ENCODE results near the gene TRIM74.
"Not testable (repeated sequence)": the region's sequence is repeated elsewhere in the genome, so short reads cannot be mapped to it uniquely, and the experiment has no call there.

The TRIM74 gene

DNA sequence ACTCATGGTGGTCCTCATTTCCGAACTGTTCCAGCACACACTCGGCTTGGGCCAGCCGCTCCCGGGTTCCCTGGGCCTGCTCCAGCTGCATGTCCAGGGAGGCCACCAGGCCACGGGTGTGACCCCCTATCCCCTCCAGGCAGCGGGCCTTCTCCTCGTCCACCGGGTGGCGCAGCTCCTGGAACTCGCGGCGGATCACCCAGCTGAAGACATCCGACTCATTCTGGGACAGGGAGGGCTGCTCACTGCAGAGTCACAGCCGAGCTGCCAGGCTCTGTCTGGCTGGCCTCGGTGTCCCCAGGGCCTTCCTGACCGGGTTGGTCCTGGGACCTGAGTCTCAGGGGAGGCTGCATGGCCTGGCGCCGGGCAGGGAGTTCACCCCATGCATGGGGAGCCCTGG is 9.2 kb downstream of the TRIM74 start:
- not testable (repeated sequence) for DNase-seq

DNA sequence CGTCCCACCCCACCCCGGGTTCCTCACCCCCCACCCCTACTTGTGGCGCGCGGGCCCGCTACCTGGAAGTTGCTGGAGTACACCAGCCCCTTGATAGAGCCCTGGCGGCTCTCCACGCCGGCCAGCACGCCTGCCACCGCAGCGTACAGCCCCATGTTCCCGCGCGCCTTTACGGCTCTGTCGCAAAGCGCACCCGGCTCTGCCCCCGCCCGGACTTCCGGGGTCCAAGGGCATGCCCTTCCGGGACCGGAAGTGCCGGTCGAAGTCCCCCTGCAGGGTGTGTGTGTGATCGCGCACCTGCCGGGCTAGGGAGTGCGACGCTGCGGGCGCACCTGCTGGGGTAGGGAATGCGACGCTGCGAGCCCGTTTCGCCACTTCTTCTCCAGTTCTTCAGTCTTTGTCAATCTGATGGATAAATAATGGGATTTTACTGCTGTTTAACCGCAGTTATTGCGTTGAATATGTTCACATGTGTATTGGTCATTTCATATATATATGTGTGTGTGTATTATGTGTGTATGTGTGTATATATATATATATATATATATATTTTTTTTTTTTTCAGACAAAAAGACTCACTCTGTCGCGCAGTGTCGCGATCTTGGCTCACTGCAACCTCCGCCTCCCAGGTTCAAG is 14.6 kb downstream of the TRIM74 start:
- DNase-seq = not testable (repeated sequence)

DNA sequence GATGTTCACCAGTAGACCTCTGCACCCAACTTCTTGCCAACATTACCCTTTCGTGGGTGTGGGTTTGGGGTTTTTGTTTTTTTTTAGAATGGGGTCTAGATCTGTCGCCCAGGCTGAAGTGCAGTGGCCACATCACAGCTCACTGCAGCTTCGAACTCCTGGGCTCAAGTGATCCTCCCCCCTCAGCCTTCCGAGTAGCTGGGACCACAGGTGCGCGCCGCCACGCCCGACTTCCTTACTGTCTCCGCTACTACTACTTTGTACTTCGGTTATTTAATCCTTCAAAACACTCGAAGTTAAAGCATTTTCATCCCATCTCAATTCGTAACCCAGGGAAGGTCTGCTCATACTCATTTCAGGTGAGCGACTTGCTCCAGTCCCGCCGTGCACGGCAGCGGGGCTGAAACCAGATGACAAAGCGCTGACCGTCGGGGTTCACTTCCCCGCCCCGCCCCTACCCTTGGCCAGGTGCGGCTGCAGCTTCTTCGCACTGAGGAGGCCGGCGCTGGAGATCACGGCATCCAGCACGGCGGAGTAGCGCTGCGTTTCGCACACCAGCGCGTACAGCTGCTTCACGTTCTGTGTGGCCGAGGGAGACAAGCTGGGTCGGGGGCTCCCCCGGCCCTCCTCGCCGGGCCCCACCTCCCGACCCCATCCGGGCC is 15.2 kb downstream of the TRIM74 start:
- DNase-seq = not testable (repeated sequence)

DNA sequence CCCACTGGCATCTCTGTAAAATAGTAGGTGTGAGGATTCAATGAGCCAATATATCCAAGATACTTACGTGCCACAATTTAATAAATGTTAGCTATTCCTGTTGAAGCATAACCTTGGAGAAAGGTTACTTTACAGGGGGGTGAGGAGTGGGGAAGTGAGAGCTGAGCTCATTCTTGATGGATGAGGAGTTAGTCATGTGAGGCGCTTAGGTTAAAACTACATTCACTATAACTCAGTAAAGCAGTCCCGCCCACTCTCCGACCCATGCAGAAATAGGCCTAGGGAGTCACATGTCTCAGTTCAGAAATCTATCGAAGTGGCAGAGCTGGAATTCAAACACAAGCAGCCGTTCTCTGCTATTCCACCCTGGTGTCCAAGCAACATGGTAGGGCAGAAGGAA is 18.8 kb downstream of the TRIM74 start:
- not testable (repeated sequence) for DNase-seq

DNA sequence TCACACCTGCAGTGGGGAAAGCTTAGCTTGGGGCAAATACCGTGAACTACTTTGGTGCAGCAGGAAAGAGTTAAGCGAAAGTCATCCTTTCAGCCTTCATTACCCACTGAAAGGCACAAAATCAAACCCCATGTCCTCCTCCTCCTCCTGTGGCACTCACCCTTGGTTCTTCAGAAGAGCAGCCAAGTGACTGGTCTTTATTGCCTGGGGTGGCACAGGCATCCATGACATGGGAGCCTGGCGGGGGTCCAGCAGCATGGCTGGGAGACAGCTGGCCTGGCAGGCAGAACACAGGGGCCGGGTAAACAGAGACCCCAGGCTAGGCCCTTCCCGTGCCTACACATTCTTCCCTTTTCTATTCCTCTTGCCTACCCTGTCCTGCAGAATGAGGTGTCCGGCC is 19.6 kb downstream of the TRIM74 start:
- peak in 1 of 51 donors; percentile 16 for DNase-seq

DNA sequence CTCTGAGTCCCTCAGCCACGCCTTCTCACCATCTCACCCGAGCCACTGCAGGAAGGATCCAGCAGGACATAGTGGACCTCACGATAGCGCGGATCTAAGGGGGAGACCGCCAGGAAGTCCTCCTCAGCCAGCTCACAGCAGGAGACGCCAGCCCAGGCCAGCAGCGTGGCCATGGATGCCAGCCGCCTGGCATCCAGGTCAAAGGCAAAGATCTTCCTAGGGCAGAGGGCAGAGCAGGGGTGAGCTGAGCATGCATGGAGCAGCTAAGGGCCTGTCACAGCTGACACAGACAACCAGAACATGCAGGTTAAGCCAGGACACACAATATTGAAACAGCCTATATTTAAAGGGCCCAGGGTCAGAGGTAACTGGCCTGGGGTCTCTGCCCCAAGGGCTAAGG is 20.0 kb downstream of the TRIM74 start:
- DNase-seq = not testable (repeated sequence)

DNA sequence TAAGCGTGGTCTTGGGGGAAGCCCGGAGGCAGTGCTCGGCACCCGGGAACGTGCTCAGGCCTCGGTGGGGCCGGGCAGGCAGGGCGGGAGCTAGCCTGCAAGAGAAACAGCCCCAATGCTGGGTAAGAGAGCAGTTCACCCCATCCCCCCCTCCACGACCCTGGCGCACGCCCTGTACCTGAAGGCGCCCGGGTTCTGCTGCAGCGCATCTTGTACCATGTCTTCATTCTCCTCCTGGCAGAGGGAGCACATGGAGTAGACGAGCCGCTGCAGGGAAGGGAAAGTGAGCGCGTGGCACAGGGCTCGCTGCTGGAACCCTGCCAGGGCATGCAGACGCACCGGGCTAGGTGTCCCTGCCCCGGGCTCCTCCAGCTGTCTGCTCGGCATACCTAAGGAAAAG is 20.6 kb downstream of the TRIM74 start:
- not testable (repeated sequence) for DNase-seq

DNA sequence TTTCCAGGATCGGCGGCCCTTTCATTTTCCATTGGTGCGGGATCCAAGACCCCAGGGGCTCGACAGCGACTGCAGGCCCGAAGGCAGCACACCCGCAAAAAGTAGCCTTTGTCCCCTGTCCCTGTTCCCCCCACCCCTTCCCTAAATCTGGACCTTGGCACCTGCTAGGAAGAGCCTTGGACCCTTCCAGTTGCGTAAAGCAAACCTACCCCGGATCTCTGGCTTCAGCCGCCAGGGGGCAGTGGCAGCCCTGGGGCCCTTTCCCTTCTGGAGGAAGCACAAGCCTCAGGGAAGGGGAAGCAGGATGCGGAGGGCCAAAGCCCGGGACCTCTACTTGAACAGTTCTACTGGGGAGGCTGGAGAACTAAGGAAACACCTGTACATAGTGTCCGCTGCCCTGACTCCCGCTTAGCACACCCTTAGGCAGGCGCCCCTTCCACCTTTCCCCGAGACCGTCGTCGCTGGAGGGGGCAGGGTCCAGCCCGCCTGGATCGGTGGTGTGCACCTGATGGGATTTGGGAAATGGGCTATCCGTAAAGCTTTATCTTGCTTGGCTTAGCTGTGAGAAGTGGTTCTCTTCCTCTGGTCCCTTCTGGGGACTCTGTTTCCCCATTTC is 23.0 kb downstream of the TRIM74 start:
- DNase-seq = not testable (repeated sequence)

DNA sequence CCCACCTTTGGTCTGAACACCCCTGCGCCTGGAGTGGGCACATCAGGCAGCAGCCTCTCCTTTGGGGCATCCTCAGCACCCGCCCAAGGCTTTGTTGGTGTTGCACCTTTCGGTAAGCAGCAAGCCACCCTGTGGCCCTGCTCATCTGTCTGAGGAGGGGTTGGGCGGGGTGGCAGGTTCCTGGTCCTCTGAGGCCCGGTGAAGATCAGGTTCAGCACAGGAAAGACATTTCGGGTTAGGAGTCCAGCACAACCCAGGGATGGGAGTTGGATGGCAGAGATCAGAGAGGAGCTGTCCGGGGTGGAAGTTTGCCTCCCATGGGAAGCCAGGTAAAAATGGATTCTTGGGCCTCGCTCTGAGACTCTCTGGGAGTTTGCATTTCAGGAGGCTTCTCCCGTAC is 23.7 kb downstream of the TRIM74 start:
- not testable (repeated sequence) for DNase-seq

DNA sequence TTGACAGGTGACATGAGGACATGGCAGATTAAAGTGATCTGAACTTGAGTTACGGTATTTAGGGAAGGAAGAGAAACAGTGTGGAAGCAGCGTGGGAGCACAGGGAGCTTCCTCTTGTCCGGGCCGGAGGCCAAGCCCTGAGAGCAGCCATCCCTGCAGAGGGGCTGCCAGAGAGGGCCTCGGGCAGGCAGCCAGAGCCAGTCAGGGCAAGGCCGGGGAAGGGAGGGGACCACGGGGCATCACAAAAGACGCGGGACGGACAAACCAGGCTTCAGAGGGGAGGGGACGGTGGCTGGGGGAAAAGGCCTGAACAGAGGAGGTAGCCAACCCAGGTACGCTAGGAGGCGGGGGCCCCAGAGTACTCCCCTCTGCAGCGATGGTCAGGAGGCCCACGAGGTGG is 24.3 kb downstream of the TRIM74 start:
- peak in 3 of 51 donors; percentile 2 to 17 (median 2) for DNase-seq

DNA sequence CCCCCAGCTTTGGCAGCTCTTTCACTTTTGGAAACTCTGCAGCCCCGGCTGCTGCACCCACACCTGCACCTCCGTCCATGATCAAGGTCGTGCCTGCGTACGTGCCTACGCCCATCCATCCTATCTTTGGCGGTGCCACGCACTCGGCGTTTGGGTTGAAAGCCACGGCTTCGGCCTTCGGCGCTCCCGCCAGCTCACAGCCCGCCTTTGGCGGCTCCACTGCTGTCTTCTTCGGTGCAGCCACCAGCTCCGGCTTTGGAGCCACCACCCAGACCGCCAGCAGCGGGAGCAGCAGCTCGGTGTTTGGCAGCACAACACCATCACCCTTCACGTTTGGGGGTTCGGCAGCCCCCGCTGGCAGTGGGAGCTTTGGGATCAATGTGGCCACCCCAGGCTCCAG is 26.3 kb downstream of the TRIM74 start:
- not testable (repeated sequence) for DNase-seq

DNA sequence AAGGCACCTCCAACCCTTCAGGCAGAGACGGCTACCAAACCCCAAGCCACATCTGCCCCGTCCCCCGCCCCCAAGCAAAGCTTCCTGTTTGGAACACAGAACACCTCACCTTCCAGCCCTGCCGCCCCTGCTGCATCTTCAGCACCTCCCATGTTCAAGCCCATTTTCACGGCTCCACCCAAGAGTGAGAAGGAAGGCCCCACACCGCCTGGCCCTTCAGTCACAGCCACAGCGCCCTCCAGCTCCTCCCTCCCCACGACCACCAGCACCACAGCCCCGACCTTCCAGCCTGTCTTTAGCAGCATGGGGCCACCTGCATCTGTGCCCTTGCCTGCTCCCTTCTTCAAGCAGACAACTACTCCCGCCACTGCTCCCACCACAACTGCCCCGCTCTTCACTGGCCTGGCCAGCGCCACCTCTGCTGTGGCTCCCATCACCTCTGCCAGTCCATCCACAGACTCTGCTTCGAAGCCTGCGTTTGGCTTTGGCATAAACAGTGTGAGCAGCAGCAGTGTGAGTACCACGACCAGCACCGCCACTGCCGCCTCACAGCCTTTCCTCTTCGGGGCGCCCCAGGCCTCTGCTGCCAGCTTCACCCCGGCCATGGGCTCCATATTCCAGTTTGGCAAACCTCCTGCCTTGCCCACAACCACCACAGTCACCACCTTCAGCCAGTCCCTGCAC is 27.1 kb downstream of the TRIM74 start:
- not testable (repeated sequence) for DNase-seq

DNA sequence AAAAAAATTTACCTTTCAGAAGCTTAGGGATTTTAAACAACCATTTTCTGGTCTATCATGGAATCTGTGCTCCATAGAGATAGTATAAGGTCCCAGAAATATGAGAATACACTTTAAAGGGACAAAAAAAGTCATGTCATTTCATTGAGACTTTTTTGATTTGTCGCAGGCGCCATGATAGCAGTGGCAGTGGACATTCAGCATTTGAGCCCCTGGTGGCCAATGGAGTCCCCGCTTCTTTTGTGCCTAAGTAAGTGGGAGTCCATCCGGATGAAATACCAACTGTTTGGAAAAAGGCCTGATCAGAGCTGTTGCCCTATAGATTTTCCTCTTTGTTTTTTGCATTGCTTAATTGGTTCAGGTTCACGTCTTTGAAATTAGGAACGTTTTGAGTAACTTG is 41.0 kb downstream of the TRIM74 start:
- DNase-seq = not testable (repeated sequence)

DNA sequence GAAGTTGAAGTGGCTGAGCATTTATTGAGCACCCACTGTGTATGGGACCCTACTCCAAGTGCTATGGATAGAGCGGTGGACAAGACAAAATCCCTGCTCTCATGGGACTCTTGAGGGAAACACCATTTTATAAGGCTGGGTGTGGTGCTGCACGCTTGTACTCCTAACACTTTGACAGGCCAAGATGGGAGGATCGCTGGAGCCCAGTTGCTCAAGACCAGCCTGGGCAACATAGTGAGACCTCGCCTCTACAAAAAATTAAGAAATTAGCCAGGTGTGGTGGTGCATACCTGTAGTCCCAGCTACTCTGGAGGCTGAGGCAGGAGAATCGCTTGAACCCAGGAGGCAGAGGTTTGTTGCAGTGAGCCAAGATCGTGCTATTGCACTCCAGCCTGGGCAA is 41.5 kb downstream of the TRIM74 start:
- not testable (repeated sequence) for DNase-seq

DNA sequence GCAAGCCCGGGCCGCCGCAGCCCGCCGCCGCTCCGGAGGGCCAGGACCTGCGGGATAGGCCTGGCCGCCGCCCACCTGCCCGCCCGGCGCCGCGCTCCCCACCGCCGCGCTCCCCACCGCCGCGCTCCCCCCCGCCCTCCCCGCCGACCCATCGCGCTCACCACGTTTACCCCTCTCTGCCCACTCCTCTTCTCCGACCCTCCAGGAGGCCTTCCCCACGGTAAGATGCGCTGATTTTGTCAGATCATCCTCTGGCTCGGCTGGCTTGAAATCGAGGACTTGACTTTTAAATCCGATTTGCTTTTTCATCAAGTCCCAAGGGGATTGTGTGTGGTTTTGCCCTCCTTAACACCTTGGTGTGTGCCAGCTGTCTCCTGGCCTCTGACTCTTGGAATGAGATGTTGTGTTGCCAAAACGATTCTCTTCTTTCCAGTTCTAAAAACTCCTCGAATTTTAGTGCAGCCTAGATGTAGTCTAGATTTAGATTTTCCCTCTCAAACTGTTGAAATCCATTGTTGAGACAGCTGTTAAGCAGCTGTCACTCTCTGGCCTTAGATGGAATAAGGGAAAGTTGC is 43.6 kb downstream of the TRIM74 start:
- peak in 1 of 51 donors; percentile 34 for DNase-seq

DNA sequence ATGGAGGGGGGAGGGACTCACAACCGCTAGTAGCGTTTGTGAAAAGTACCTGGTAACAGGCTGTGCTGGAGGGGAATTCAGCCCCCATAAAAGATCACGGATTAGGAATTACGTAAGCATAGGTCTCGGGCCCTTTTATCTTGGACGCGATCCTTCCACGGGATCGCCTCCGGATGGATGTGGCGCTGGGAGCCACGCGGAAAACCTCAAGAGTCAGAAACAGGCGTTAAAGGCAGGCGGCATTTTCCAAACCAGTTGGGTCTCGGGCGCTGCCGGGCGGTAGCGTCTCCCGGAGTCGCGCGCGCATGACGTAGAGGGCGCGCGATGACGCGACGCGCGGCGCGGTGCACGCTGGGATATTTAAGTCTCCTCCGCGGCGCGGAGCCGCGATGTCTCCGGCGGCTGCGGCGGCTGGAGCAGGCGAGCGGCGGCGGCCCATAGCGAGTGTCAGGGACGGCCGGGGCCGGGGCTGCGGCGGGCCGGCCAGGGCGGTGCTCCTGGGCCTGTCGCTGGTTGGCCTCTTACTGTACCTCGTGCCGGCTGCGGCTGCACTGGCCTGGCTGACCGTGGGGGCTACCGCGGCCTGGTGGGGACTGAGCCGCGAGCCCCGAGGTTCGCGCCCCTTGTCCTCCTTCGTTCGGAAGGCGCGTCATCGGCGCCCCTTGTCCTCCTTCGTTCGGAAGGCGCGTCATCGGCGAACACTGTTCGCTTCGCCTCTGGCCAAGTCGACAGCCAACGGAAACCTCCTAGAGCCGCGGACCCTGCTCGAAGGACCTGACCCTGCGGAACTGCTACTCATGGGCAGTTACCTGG is 44.3 kb downstream of the TRIM74 start, which contains the start of gene POM121:
Gene POM121, plus strand, starts transcription at position 363 of the 813 bp plus-strand sequence. Its CDS starts 27 bp downstream, at position 390.
- peak; percentile 15 to 86 (median 67) for DNase-seq

DNA sequence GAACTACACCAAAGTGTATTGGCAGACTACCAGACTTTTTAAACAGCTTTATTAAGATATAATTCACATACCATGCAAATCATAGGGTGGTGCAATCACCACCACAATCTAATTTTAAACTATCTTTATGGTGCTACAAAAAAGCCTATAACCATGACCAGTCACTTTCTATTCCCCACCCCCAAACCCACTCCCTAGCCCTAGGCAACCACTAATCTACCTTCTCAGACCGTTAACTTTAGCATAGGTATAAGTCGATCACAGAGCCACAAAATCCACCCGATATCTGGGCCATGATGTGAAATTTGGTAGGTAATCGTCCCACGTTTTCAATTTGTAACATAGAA is 44.9 kb downstream of the TRIM74 start:
- DNase-seq = no peak

DNA sequence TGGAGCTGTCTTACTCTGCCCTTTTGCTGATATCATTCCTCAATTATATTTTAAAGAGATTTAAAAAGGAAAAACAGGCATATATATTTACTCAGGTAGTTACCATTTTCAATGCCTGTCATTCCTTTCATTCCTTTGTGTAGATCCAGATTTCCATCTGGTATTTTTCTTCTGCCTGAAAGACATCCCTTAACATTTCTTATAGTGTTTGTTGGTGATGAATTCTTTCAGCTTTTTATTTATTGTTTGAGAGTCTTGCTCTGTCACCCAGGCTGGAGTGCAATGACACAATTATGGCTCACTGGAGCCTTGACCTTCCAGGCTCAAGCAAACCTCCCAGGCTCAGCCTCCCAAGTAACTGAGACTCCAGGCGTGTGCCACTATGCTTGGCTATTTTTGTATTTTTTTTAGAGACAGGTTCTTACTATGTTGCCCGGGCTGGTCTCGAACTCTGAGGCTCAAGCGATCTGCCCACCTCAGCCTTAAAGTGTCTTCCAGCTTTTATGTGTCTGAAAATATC is 50.0 kb downstream of the TRIM74 start:
- DNase-seq = no peak

DNA sequence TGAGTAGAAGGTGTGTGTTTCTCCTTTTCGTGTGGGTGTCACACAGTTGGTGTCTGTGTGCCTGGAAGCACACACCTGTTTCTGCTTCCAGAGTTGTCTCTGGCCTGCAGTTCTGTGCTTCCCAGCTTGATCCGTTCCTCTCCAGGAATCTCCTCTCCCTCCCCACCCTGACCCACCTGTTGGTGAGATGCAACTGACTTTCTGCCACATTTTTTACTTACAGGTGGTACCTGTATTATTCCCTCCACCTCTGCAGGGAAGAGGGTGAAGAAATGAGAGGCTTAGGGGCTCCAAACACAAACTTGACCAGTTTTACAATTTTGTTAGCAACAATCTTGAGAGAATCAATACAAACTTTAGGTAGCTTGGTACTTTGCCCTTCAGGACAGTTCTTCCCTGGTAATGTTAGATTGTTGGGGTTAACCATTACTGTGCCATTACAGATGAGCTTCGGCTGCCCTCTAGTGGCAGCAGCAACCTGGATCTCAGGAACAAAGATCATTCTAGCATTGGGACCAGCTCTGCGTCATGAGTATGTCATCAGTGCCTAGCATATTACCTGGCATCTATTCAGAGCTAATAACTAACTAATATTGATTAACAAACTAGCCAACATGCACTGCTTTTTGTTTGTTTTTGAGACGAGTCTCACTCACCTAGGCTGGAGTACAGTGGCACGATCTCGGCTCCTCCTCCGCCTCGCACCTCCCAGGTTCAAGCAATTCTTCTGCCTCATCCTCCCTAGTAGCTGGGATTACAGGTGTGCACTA is 54.3 kb downstream of the TRIM74 start:
- DNase-seq = peak in 16 of 51 donors; percentile 3 to 31 (median 6)

DNA sequence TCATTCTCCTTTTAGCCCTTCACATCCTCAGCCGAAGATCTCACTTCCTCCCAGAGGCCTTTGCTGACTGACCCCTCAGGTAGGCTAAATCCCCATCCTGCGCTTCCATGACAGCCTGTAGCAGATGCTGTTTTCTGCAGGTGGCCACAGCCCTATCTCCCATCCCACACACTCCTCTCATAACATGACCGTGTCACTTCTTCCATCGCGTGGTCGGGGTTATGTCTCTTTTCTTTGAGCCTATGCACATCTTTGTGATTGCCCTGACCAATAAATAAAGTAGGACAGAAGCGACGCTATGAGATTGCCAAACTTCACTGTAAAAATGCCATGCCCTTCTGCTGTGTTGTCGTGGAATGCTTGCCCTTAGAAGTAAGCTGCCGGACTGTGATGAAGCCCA is 55.5 kb downstream of the TRIM74 start:
- not testable (repeated sequence) for DNase-seq
